ENCODE results near the gene METRNL.

Gene METRNL

GRCh38 chr17:83069931-83070742, 9.3 kb upstream of the METRNL start:
- H4K20me1 ChIP-seq (ENCODE audit: insufficient read depth, low read length), result no peaks in the 10 kb centered on the region
- no peak overlapping the region for H3K9ac ChIP-seq (ENCODE audit: low read length)
- no peaks in the 10 kb centered on the region for H3K79me2 ChIP-seq (ENCODE audit: low read length)
- H3K27me3 ChIP-seq (ENCODE audit: low read depth, low read length), result no peaks in the 10 kb centered on the region
- H3K9me3 ChIP-seq (ENCODE audit: insufficient read depth, low read length), result no peaks in the 10 kb centered on the region
- no peak overlapping the region for H3K4me3 ChIP-seq (ENCODE audit: low read length)
- TF ChIP-seq EZH2phosphoT487 (IDR thresholded peaks at IDR 0.05; ENCODE audit: low read depth) (no peak), CTCF (IDR thresholded peaks at IDR 0.05; ENCODE audit: low read depth, low read length) (no peak)
- H3K4me2 ChIP-seq (ENCODE audit: low read length), result no peak overlapping the region
- H2AFZ ChIP-seq (ENCODE audit: low read depth, low read length), result no peak overlapping the region
- H3K4me1 ChIP-seq (ENCODE audit: low read length), result no peaks in the 10 kb centered on the region
- H3K36me3 ChIP-seq (replicated peaks; ENCODE audit: low read depth, low read length), result no peaks in the 10 kb centered on the region
- no peak overlapping the region for H3K27ac ChIP-seq (ENCODE audit: low read length)

- H3K36me3 ChIP-seq (replicated peaks; ENCODE audit: low read depth, low read length), result no peaks in the 10 kb centered on the region
- H3K4me2 ChIP-seq (ENCODE audit: low read length), result no peak overlapping the region
- H3K9me3 ChIP-seq (ENCODE audit: insufficient read depth, low read length), result no peaks in the 10 kb centered on the region
- no peak overlapping the region for H3K27ac ChIP-seq (ENCODE audit: low read length)
- no peak overlapping the region for H2AFZ ChIP-seq (ENCODE audit: low read depth, low read length)
- no peak overlapping the region for H3K4me3 ChIP-seq (ENCODE audit: low read length)
- TF ChIP-seq CTCF (IDR thresholded peaks at IDR 0.05; ENCODE audit: low read depth, low read length), result no peak
- no peak for TF ChIP-seq EZH2phosphoT487 (IDR thresholded peaks at IDR 0.05; ENCODE audit: low read depth)
- H3K4me1 ChIP-seq (ENCODE audit: low read length), result no peaks in the 10 kb centered on the region
- no peaks in the 10 kb centered on the region for H4K20me1 ChIP-seq (ENCODE audit: insufficient read depth, low read length)
- H3K9ac ChIP-seq (ENCODE audit: low read length), result no peak overlapping the region
- no peaks in the 10 kb centered on the region for H3K27me3 ChIP-seq (ENCODE audit: low read depth, low read length)
- no peaks in the 10 kb centered on the region for H3K79me2 ChIP-seq (ENCODE audit: low read length)
These were observed 8.5 kb upstream of the METRNL start for GRCh38 chr17:83070800-83071341.

GRCh38 chr17:83071365-83071764, 8.0 kb upstream of the METRNL start:
- Histone ChIP-seq H3K9me3 (ENCODE audit: insufficient read depth, low read length) (no peaks in the 10 kb centered on the region), H3K27me3 (ENCODE audit: low read depth, low read length) (no peaks in the 10 kb centered on the region), H3K4me3 (ENCODE audit: low read length) (no peak overlapping the region), H2AFZ (ENCODE audit: low read depth, low read length) (no peak overlapping the region), H3K79me2 (ENCODE audit: low read length) (no peaks in the 10 kb centered on the region), H3K36me3 (replicated peaks; ENCODE audit: low read depth, low read length) (no peaks in the 10 kb centered on the region), H3K27ac (ENCODE audit: low read length) (no peak overlapping the region), H3K4me1 (ENCODE audit: low read length) (no peaks in the 10 kb centered on the region), H4K20me1 (ENCODE audit: insufficient read depth, low read length) (no peaks in the 10 kb centered on the region), H3K9ac (ENCODE audit: low read length) (no peak overlapping the region), H3K4me2 (ENCODE audit: low read length) (no peak overlapping the region)
- no peak for TF ChIP-seq CTCF (IDR thresholded peaks at IDR 0.05; ENCODE audit: low read depth, low read length)
- no peak for TF ChIP-seq EZH2phosphoT487 (IDR thresholded peaks at IDR 0.05; ENCODE audit: low read depth)

GRCh38 chr17:83071966-83072562, 7.3 kb upstream of the METRNL start:
- Histone ChIP-seq H3K9ac (ENCODE audit: low read length) (no peak overlapping the region), H3K4me1 (ENCODE audit: low read length) (no peaks in the 10 kb centered on the region)

More at GRCh38 chr17:83071966-83072562, 7.3 kb upstream of the METRNL start:
- no peaks in the 10 kb centered on the region for H3K27me3 ChIP-seq (ENCODE audit: low read depth, low read length)
- no peak overlapping the region for H3K27ac ChIP-seq (ENCODE audit: low read length)
- H3K36me3 ChIP-seq (replicated peaks; ENCODE audit: low read depth, low read length), result no peaks in the 10 kb centered on the region
- no peaks in the 10 kb centered on the region for H3K79me2 ChIP-seq (ENCODE audit: low read length)
- no peak overlapping the region for H2AFZ ChIP-seq (ENCODE audit: low read depth, low read length)
- no peaks in the 10 kb centered on the region for H4K20me1 ChIP-seq (ENCODE audit: insufficient read depth, low read length)
- H3K4me2 ChIP-seq (ENCODE audit: low read length), result no peak overlapping the region
- no peak overlapping the region for H3K4me3 ChIP-seq (ENCODE audit: low read length)
- no peaks in the 10 kb centered on the region for H3K9me3 ChIP-seq (ENCODE audit: insufficient read depth, low read length)
- TF ChIP-seq CTCF (IDR thresholded peaks at IDR 0.05; ENCODE audit: low read depth, low read length) (no peak), EZH2phosphoT487 (IDR thresholded peaks at IDR 0.05; ENCODE audit: low read depth) (no peak)
